Stomach (tissue), 4 donors: ENCODE data around the gene POLA1.

Experiments used
- EP300 ChIP-seq: sonication (generic); formaldehyde crosslinking; IDR thresholded peaks from one replicate; pipeline ENCODE4 v1.6.1; 2017; ENCODE audit warnings: antibody characterized with exemption
- POLR2A ChIP-seq, 4 donors: fragments of 450-650 bp; IDR thresholded peaks; one replicate each; pipeline ENCODE4 v1.6.1; 2016; ENCODE audit warnings: antibody characterized with exemption in 4 of 4, control low read depth in 2 of 4, mild to moderate bottlenecking in 1 of 4, moderate library complexity in 1 of 4
- POLR2AphosphoS5 ChIP-seq, 3 donors: sonication (generic); formaldehyde crosslinking; IDR thresholded peaks; one replicate each; pipeline ENCODE4 v1.6.1; 2016; ENCODE audit warnings: antibody characterized with exemption in 3 of 3
- TF ChIP-seq, protein P1 (sequence below), 7 experiments: fragments of 450-650 bp in 4 of 7; fragments of 200-600 bp in 3 of 7; sonication (generic) in 3 of 7; IDR thresholded peaks; one replicate each; pipeline ENCODE4 v1.5.1; 2016 to 2019; ENCODE audit warnings: antibody characterized with exemption in 7 of 7, control low read depth in 2 of 7, mild to moderate bottlenecking in 1 of 7

DNA sequence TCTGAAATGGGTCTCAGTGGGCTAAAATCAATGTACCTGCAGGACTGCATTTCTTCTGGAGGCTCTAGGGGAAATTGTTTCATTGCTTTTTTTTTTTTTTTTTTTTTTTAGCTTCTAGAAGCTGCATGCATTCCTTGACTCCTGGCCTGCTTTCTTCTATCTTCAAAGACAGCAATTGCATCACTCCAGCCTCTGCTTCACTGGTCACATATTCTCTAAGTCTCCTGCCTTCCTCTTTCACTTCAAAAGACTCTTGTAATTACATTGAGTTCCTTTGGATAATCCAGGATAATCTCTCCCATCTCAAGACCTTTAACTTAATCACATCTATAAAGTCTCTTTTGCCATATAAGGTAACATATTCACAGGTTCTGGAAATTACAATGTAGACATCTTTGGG lies 35.3 kb upstream of the POLA1 start:
- TF ChIP-seq POLR2A (IDR thresholded peaks at IDR 0.05) (no peak), EP300 (no peak), POLR2AphosphoS5 (IDR thresholded peaks at IDR 0.05) (no peak)
- TF ChIP-seq, protein P1, sequence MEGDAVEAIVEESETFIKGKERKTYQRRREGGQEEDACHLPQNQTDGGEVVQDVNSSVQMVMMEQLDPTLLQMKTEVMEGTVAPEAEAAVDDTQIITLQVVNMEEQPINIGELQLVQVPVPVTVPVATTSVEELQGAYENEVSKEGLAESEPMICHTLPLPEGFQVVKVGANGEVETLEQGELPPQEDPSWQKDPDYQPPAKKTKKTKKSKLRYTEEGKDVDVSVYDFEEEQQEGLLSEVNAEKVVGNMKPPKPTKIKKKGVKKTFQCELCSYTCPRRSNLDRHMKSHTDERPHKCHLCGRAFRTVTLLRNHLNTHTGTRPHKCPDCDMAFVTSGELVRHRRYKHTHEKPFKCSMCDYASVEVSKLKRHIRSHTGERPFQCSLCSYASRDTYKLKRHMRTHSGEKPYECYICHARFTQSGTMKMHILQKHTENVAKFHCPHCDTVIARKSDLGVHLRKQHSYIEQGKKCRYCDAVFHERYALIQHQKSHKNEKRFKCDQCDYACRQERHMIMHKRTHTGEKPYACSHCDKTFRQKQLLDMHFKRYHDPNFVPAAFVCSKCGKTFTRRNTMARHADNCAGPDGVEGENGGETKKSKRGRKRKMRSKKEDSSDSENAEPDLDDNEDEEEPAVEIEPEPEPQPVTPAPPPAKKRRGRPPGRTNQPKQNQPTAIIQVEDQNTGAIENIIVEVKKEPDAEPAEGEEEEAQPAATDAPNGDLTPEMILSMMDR (IDR thresholded peaks at IDR 0.05), result no peak
